Measurements from ENCODE around the gene MRPS6.

The MRPS6 gene

DNA sequence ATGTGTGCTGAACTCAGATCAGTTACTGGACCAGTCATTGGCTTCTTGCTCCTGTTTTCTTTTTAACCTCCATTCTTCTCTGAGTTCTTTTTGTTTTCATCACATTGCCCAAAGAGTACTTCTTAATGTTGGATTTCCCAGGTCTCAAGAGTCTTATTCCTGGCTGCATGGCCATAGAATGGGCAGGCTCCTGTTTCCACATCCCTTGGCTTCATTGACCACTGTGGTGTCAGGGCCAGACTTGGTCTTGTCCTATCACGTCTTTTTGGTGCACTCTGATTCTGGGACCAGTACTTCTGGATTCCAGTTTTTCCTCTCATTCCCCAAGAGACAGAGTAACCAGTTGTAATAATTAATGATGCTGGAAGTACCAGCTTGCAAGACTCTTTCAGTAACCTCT is 41.8 kb downstream of the MRPS6 start:
- no peak overlapping the region for H3K9ac ChIP-seq
- H3K27ac ChIP-seq = no peak overlapping the region
- TF ChIP-seq, protein P1, sequence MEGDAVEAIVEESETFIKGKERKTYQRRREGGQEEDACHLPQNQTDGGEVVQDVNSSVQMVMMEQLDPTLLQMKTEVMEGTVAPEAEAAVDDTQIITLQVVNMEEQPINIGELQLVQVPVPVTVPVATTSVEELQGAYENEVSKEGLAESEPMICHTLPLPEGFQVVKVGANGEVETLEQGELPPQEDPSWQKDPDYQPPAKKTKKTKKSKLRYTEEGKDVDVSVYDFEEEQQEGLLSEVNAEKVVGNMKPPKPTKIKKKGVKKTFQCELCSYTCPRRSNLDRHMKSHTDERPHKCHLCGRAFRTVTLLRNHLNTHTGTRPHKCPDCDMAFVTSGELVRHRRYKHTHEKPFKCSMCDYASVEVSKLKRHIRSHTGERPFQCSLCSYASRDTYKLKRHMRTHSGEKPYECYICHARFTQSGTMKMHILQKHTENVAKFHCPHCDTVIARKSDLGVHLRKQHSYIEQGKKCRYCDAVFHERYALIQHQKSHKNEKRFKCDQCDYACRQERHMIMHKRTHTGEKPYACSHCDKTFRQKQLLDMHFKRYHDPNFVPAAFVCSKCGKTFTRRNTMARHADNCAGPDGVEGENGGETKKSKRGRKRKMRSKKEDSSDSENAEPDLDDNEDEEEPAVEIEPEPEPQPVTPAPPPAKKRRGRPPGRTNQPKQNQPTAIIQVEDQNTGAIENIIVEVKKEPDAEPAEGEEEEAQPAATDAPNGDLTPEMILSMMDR (conservative IDR thresholded peaks at IDR 0.05; ENCODE audit: low read depth, low read length) = no peak
- no peaks in the 10 kb centered on the region for H3K27me3 ChIP-seq (ENCODE audit: insufficient read depth, low read depth)
- no peak overlapping the region for H3K4me3 ChIP-seq (IDR thresholded peaks at IDR 0.05; ENCODE audit: insufficient read depth, low read depth, low read length)
- no peaks in the 10 kb centered on the region for H4K20me1 ChIP-seq (ENCODE audit: insufficient read depth)
- H2AFZ ChIP-seq (ENCODE audit: low read depth) = no peak overlapping the region
- no peak overlapping the region for H3K4me2 ChIP-seq
- peaks cover 10% of the 10 kb centered on the region; the same call in 1 of the 2 replicates for H3K79me2 ChIP-seq (ENCODE audit: insufficient read depth, low read depth)
- H3K36me3 ChIP-seq (ENCODE audit: insufficient read depth) = no peaks in the 10 kb centered on the region
- H3K4me1 ChIP-seq (ENCODE audit: low read depth, poor library complexity, severe bottlenecking) = no peaks in the 10 kb centered on the region

DNA sequence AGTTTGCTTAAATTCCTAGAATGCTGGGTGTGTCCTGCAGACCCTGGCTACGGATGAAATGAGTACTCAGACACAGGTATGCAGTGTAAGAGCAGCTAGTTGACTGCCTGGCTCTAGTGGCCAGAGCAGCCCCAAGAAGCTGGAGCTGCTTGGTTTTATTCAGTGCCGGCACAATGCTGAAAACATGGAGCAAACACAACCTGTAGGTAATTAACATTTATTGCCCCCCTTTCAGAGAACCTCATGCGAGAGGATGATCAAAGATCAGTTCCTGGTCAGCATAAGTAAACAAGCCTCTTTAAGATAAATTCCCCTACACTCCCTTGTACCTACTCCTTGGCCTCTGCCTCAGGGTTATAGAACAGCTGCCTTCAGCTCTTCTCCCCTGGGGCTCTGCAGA is 43.2 kb downstream of the MRPS6 start:
- TF ChIP-seq, protein P1 (conservative IDR thresholded peaks at IDR 0.05; ENCODE audit: low read depth, low read length) = no peak
- Histone ChIP-seq H3K4me2 (no peak overlapping the region), H3K4me3 (IDR thresholded peaks at IDR 0.05; ENCODE audit: insufficient read depth, low read depth, low read length) (no peak overlapping the region), H3K36me3 (ENCODE audit: insufficient read depth) (no peaks in the 10 kb centered on the region), H3K27me3 (ENCODE audit: insufficient read depth, low read depth) (no peaks in the 10 kb centered on the region), H3K79me2 (ENCODE audit: insufficient read depth, low read depth) (peaks cover 10% of the 10 kb centered on the region; the same call in 1 of the 2 replicates), H2AFZ (ENCODE audit: low read depth) (no peak overlapping the region), H3K9ac (no peak overlapping the region), H4K20me1 (ENCODE audit: insufficient read depth) (no peaks in the 10 kb centered on the region), H3K27ac (no peak overlapping the region), H3K4me1 (ENCODE audit: low read depth, poor library complexity, severe bottlenecking) (no peaks in the 10 kb centered on the region)

DNA sequence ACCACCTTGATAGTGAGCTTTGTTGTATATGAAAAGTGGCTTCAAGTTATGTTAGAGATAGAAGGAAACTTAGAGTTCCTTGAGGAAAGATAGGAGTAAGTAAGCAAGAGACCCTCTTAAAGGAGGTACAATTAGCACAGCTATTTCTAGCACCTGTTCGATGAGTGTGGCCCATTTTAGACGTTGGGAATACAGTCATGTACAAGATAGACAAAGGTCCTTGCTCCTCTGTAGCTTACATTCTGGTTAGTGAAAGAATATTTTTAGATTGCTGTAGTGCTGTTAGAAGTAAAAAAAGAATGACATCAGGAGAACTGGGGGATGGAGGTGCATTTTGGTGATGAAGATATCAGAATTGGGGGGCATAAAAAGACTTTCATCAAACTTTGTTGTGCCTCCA is 47.5 kb downstream of the MRPS6 start:
- H3K9ac ChIP-seq = no peak overlapping the region
- no peaks in the 10 kb centered on the region for H3K27me3 ChIP-seq (ENCODE audit: insufficient read depth, low read depth)
- no peaks in the 10 kb centered on the region for H3K36me3 ChIP-seq (ENCODE audit: insufficient read depth)
- H2AFZ ChIP-seq (ENCODE audit: low read depth) = no peak overlapping the region
- H3K4me1 ChIP-seq (ENCODE audit: low read depth, poor library complexity, severe bottlenecking) = no peaks in the 10 kb centered on the region
- TF ChIP-seq, protein P1 (conservative IDR thresholded peaks at IDR 0.05; ENCODE audit: low read depth, low read length) = no peak
- H3K79me2 ChIP-seq (ENCODE audit: insufficient read depth, low read depth) = peaks cover 14% of the 10 kb centered on the region; the same call in 1 of the 2 replicates
- H4K20me1 ChIP-seq (ENCODE audit: insufficient read depth) = no peaks in the 10 kb centered on the region
- H3K4me2 ChIP-seq = no peak overlapping the region
- no peak overlapping the region for H3K4me3 ChIP-seq (IDR thresholded peaks at IDR 0.05; ENCODE audit: insufficient read depth, low read depth, low read length)
- no peak overlapping the region for H3K27ac ChIP-seq

DNA sequence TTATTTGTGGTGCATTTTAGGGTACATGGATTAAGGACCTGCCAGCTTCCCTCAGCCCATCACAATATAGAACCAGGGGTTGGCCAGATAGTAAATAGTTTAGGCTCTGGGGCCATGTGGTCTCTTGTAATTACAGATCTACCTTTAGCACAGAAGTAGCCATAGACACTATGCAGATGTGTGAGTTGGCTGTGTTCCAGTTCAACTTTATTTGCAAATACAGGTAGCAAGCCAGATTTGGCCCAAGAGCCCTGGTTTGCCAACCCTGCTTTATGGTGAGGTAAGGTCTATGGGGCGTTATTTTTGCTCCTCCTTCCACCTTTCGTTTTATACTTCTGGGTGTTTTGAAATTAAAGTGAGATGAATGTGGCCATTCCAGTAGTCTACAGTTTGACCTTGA is 48.7 kb downstream of the MRPS6 start:
- H3K9ac ChIP-seq = no peak overlapping the region
- TF ChIP-seq, protein P1 (conservative IDR thresholded peaks at IDR 0.05; ENCODE audit: low read depth, low read length) = no peak

More for the DNA sequence above, 48.7 kb downstream of the MRPS6 start:
- no peak overlapping the region for H2AFZ ChIP-seq (ENCODE audit: low read depth)
- no peak overlapping the region for H3K4me3 ChIP-seq (IDR thresholded peaks at IDR 0.05; ENCODE audit: insufficient read depth, low read depth, low read length)
- H3K27me3 ChIP-seq (ENCODE audit: insufficient read depth, low read depth) = no peaks in the 10 kb centered on the region
- peaks cover 14% of the 10 kb centered on the region; the same call in 1 of the 2 replicates for H3K79me2 ChIP-seq (ENCODE audit: insufficient read depth, low read depth)
- no peaks in the 10 kb centered on the region for H3K4me1 ChIP-seq (ENCODE audit: low read depth, poor library complexity, severe bottlenecking)
- no peaks in the 10 kb centered on the region for H3K36me3 ChIP-seq (ENCODE audit: insufficient read depth)
- H3K4me2 ChIP-seq = no peak overlapping the region
- H4K20me1 ChIP-seq (ENCODE audit: insufficient read depth) = no peaks in the 10 kb centered on the region
- no peak overlapping the region for H3K27ac ChIP-seq

All from KMS-11 (cell line).